Measurements from ENCODE around the gene ENKD1. TPM values are rescaled to one million over a fixed set of nuclear protein-coding genes. Genes with fewer than 3 reads are reported as not detected.

ENKD1 gene
- total RNA-seq, 5 donors from 2014 or later (not counting 1 experiment from before 2014, with no cell fraction given), result 4.2 to 12.1 (median 10.1) TPM

- DNase-seq (no peak), ATAC-seq (replicated peaks in 1 of 4) (no peak)
- H3K4me3 ChIP-seq (ENCODE audit: control insufficient read depth in 1 of 2, extremely low read depth in 1 of 2, low read length in 1 of 2), result no peak overlapping the region
- Mint-ChIP-seq H3K27ac (no peak overlapping the region), H3K4me1 (peaks cover 2 to 5% (median 3%) of the 10 kb centered on the region in 3 donors), H3K27me3 (no peaks in the 10 kb centered on the region), H3K9me3 (no peaks in the 10 kb centered on the region), H3K4me3 (no peak overlapping the region), H3K36me3 (no peaks in the 10 kb centered on the region)
- no peak overlapping the region for H3K27ac ChIP-seq (ENCODE audit: low read length)
- H3K27me3 ChIP-seq (replicated peaks in 1 of 2; ENCODE audit: control insufficient read depth in 2 of 2, extremely low read depth in 1 of 2, insufficient read depth in 2 of 2, low read length in 1 of 2), result no peaks in the 10 kb centered on the region
- ChIA-PET CTCF (interaction anchor here in 1 of 2 donors (0.6 kb wide), 1 partner anchor 161 kb away, joined by 3 read pairs; no protein-coding TSS in a partner anchor), POLR2A (interaction anchor here in 1 of 2 donors (0.6 kb wide), 3 partner anchors 101 to 124 kb away, joined by 3 to 8 read pairs (median 3); no protein-coding TSS in a partner anchor)
- H3K9me3 ChIP-seq, result no peaks in the 10 kb centered on the region
- peaks cover 10% of the 10 kb centered on the region in 2 donors for H3K36me3 ChIP-seq (ENCODE audit: control insufficient read depth in 2 of 2, extremely low read depth in 1 of 2, insufficient read depth in 1 of 2, low read length in 1 of 2)
- WGBS (ENCODE audit: insufficient coverage), result 74% methylated on average over 5 of the region's 8 CpGs
- H3K4me1 ChIP-seq (ENCODE audit: control insufficient read depth in 1 of 2, extremely low read depth in 1 of 2, insufficient read depth in 2 of 2, low read length in 2 of 2), result no peaks in the 10 kb centered on the region
These were observed 10.4 kb upstream of the ENKD1 start for GRCh38 chr16:67676939-67677338.

GRCh38 chr16:67676516-67676915 is 10.0 kb upstream of the ENKD1 start:
- no CpG with 5 or more reads among the region's 4 CpGs for WGBS (ENCODE audit: insufficient coverage)
- H3K27ac ChIP-seq (ENCODE audit: low read length), result no peak overlapping the region
- Mint-ChIP-seq H3K4me3 (no peak overlapping the region), H3K4me1 (peaks cover 2 to 5% (median 3%) of the 10 kb centered on the region in 3 donors), H3K27ac (peak overlapping the region in 1 of 2 donors; percentile 34), H3K36me3 (no peaks in the 10 kb centered on the region), H3K27me3 (no peaks in the 10 kb centered on the region), H3K9me3 (no peaks in the 10 kb centered on the region)
- no peak for ATAC-seq (replicated peaks in 1 of 4)
- H3K27me3 ChIP-seq (replicated peaks in 1 of 2; ENCODE audit: control insufficient read depth in 2 of 2, extremely low read depth in 1 of 2, insufficient read depth in 2 of 2, low read length in 1 of 2), result no peaks in the 10 kb centered on the region
- DNase-seq, result no peak
- H3K4me1 ChIP-seq (ENCODE audit: control insufficient read depth in 1 of 2, extremely low read depth in 1 of 2, insufficient read depth in 2 of 2, low read length in 2 of 2), result no peaks in the 10 kb centered on the region
- H3K4me3 ChIP-seq (ENCODE audit: control insufficient read depth in 1 of 2, extremely low read depth in 1 of 2, low read length in 1 of 2), result no peak overlapping the region
- no peaks in the 10 kb centered on the region for H3K9me3 ChIP-seq
- ChIA-PET CTCF (interaction anchor here in 1 of 2 donors (0.6 kb wide), 1 partner anchor 161 kb away, joined by 3 read pairs; no protein-coding TSS in a partner anchor), POLR2A (interaction anchor here in 1 of 2 donors (0.6 kb wide), 1 partner anchor 116 kb away, joined by 3 read pairs; no protein-coding TSS in a partner anchor)
- peaks cover 10% of the 10 kb centered on the region in 2 donors for H3K36me3 ChIP-seq (ENCODE audit: control insufficient read depth in 2 of 2, extremely low read depth in 1 of 2, insufficient read depth in 1 of 2, low read length in 1 of 2)

- Histone ChIP-seq H3K4me3 (ENCODE audit: control insufficient read depth in 1 of 2, extremely low read depth in 1 of 2, low read length in 1 of 2) (no peak overlapping the region), H3K27ac (ENCODE audit: low read length) (no peak overlapping the region), H3K27me3 (replicated peaks in 1 of 2; ENCODE audit: control insufficient read depth in 2 of 2, extremely low read depth in 1 of 2, insufficient read depth in 2 of 2, low read length in 1 of 2) (no peaks in the 10 kb centered on the region), H3K4me1 (ENCODE audit: control insufficient read depth in 1 of 2, extremely low read depth in 1 of 2, insufficient read depth in 2 of 2, low read length in 2 of 2) (no peaks in the 10 kb centered on the region), H3K36me3 (ENCODE audit: control insufficient read depth in 2 of 2, extremely low read depth in 1 of 2, insufficient read depth in 1 of 2, low read length in 1 of 2) (peaks cover 7 to 10% of the 10 kb centered on the region in 2 donors), H3K9me3 (no peaks in the 10 kb centered on the region)
- ChIA-PET CTCF (no interaction called here), POLR2A (no interaction called here)
- Mint-ChIP-seq H3K27me3 (no peaks in the 10 kb centered on the region), H3K27ac (peak overlapping the region in 1 of 2 donors; percentile 58), H3K4me3 (no peak overlapping the region), H3K4me1 (peaks cover 2 to 5% (median 3%) of the 10 kb centered on the region in 3 donors), H3K36me3 (no peaks in the 10 kb centered on the region), H3K9me3 (no peaks in the 10 kb centered on the region)
- ATAC-seq (replicated peaks in 1 of 4) (no peak), DNase-seq (no peak)
- 100% methylated on average over 4 of the region's 7 CpGs for WGBS (ENCODE audit: insufficient coverage)
These were observed 9.4 kb upstream of the ENKD1 start for GRCh38 chr16:67675999-67676398.

GRCh38 chr16:67675579-67675935 is 9.0 kb upstream of the ENKD1 start:
- H3K36me3 ChIP-seq (ENCODE audit: control insufficient read depth in 2 of 2, extremely low read depth in 1 of 2, insufficient read depth in 1 of 2, low read length in 1 of 2), result peaks cover 4 to 10% of the 10 kb centered on the region in 2 donors
- Mint-ChIP-seq H3K4me1 (peaks cover 2 to 5% (median 3%) of the 10 kb centered on the region in 3 donors), H3K27me3 (no peaks in the 10 kb centered on the region), H3K4me3 (no peak overlapping the region), H3K36me3 (no peaks in the 10 kb centered on the region), H3K27ac (peak overlapping the region in 1 of 2 donors; percentile 58), H3K9me3 (no peaks in the 10 kb centered on the region)
- H3K4me1 ChIP-seq (ENCODE audit: control insufficient read depth in 1 of 2, extremely low read depth in 1 of 2, insufficient read depth in 2 of 2, low read length in 2 of 2), result no peaks in the 10 kb centered on the region
- ChIA-PET CTCF (no interaction called here), POLR2A (no interaction called here)
- ATAC-seq (replicated peaks in 1 of 4), result no peak
- no peak overlapping the region for H3K4me3 ChIP-seq (ENCODE audit: control insufficient read depth in 1 of 2, extremely low read depth in 1 of 2, low read length in 1 of 2)
- no peaks in the 10 kb centered on the region for H3K27me3 ChIP-seq (replicated peaks in 1 of 2; ENCODE audit: control insufficient read depth in 2 of 2, extremely low read depth in 1 of 2, insufficient read depth in 2 of 2, low read length in 1 of 2)
- no peaks in the 10 kb centered on the region for H3K9me3 ChIP-seq
- 97% methylated on average over 17 of the region's 17 CpGs for WGBS (ENCODE audit: insufficient coverage)
- no peak overlapping the region for H3K27ac ChIP-seq (ENCODE audit: low read length)
- no peak for DNase-seq

GRCh38 chr16:67674851-67675578 is 8.5 kb upstream of the ENKD1 start:
- H3K27ac Mint-ChIP-seq, result peak overlapping the region in 1 of 2 donors; percentile 36
- H3K27me3 Mint-ChIP-seq, result no peaks in the 10 kb centered on the region
- Histone ChIP-seq H3K4me1 (ENCODE audit: control insufficient read depth in 1 of 2, extremely low read depth in 1 of 2, insufficient read depth in 2 of 2, low read length in 2 of 2) (no peaks in the 10 kb centered on the region), H3K27ac (ENCODE audit: low read length) (no peak overlapping the region), H3K27me3 (replicated peaks in 1 of 2; ENCODE audit: control insufficient read depth in 2 of 2, extremely low read depth in 1 of 2, insufficient read depth in 2 of 2, low read length in 1 of 2) (no peaks in the 10 kb centered on the region), H3K9me3 (no peaks in the 10 kb centered on the region), H3K4me3 (ENCODE audit: control insufficient read depth in 1 of 2, extremely low read depth in 1 of 2, low read length in 1 of 2) (no peak overlapping the region), H3K36me3 (ENCODE audit: control insufficient read depth in 2 of 2, extremely low read depth in 1 of 2, insufficient read depth in 1 of 2, low read length in 1 of 2) (peaks cover 4 to 10% of the 10 kb centered on the region in 2 donors)
- H3K4me3 Mint-ChIP-seq, result no peak overlapping the region
- ATAC-seq (replicated peaks in 1 of 4) (no peak), DNase-seq (no peak)
- no peaks in the 10 kb centered on the region for H3K36me3 Mint-ChIP-seq
- CTCF ChIA-PET, result no interaction called here
- 94% methylated on average over 28 of the region's 28 CpGs for WGBS (ENCODE audit: insufficient coverage)
- H3K4me1 Mint-ChIP-seq, result peaks cover 2 to 5% (median 3%) of the 10 kb centered on the region in 3 donors
- POLR2A ChIA-PET, result no interaction called here
- H3K9me3 Mint-ChIP-seq, result no peaks in the 10 kb centered on the region

DNA sequence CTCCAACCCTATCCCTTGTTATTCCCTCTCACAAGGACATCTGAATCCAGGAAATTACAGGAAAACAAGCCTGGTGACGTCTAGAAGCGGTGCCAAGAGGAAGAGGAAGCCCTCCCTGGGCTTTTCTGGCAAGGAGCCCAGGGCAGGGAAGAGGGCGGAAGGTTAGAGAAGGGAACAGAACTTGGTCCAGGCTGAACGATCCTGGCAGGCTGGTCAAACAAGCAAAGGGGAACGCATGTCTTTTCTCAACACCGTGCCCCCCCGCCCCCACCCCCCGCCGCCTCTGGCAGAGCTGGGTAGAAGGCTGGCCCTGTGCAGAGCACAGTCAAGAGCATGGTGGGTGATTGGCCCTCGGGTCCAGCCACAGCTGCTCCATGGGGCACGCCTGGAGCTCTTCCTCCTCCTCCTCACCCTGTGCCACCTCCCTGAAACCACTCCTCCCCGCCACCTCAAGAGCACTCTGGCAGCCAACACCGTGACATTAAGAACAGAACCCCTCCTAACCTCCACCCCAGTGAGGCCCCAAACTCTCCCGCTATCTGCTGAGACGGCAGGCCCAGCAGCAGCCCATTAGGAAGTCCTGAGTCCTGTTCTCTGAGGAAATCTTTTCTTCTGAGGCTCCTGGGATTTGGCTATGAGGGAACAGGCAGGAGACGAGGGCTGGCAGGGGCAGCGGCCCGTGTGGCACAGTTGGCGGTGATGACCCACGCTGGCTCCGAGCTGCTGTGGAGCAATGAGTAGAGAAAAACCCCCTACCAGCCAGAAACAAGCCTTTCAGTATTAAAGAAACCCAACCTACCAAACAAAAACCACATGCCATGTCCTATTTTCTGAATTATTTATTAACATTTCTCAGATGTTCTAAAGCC is 7.4 kb upstream of the ENKD1 start:
- H3K36me3 ChIP-seq (ENCODE audit: control insufficient read depth in 2 of 2, extremely low read depth in 1 of 2, insufficient read depth in 1 of 2, low read length in 1 of 2), result peaks cover 4 to 10% of the 10 kb centered on the region in 2 donors
- H3K4me3 ChIP-seq (ENCODE audit: control insufficient read depth in 1 of 2, extremely low read depth in 1 of 2, low read length in 1 of 2), result no peak overlapping the region
- peak overlapping the region; percentile 44 to 70 for H3K27ac Mint-ChIP-seq
- H3K27me3 ChIP-seq (replicated peaks in 1 of 2; ENCODE audit: control insufficient read depth in 2 of 2, extremely low read depth in 1 of 2, insufficient read depth in 2 of 2, low read length in 1 of 2), result no peaks in the 10 kb centered on the region
- H3K4me1 ChIP-seq (ENCODE audit: control insufficient read depth in 1 of 2, extremely low read depth in 1 of 2, insufficient read depth in 2 of 2, low read length in 2 of 2), result no peaks in the 10 kb centered on the region
- 71% methylated on average over 6 of the region's 21 CpGs for WGBS (ENCODE audit: insufficient coverage)
- no peak overlapping the region for H3K4me3 Mint-ChIP-seq
- no peaks in the 10 kb centered on the region for H3K27me3 Mint-ChIP-seq
- CTCF ChIA-PET, result interaction anchor here in 1 of 2 donors (0.6 to 1.4 kb wide), 2 partner anchors 119 to 927 kb away, joined by 3 to 4 read pairs; no protein-coding TSS in a partner anchor
- H3K4me1 Mint-ChIP-seq, result peaks cover 3 to 6% (median 5%) of the 10 kb centered on the region in 3 donors
- no peaks in the 10 kb centered on the region for H3K36me3 Mint-ChIP-seq
- POLR2A ChIA-PET, result no interaction called here
- H3K27ac ChIP-seq (ENCODE audit: low read length), result no peak overlapping the region
- DNase-seq (no peak), ATAC-seq (replicated peaks in 1 of 4) (no peak)
- H3K9me3 ChIP-seq, result no peaks in the 10 kb centered on the region
- no peaks in the 10 kb centered on the region for H3K9me3 Mint-ChIP-seq

Measured in T-cell (primary cell).